ENCODE data around the gene ZBTB39.
"Not testable (repeated sequence)": the region's sequence is repeated elsewhere in the genome, so short reads cannot be mapped to it uniquely, and the experiment has no call there.

Gene ZBTB39

GRCh38 chr12:57031138-57031725 is 24.9 kb upstream of the ZBTB39 start:
- DNase-seq: peak; percentile 77

GRCh38 chr12:57029457-57029856 is 23.1 kb upstream of the ZBTB39 start:
- no peak for DNase-seq

- DNase-seq: no peak
Observed at GRCh38 chr12:57027805-57028153, 21.4 kb upstream of the ZBTB39 start.

- DNase-seq: no peak
Observed at GRCh38 chr12:57027011-57027804, 20.9 kb upstream of the ZBTB39 start.

- peak; percentile 12 for DNase-seq
Observed at GRCh38 chr12:57025196-57025595, 18.9 kb upstream of the ZBTB39 start.

- not testable (repeated sequence) for DNase-seq
Observed at GRCh38 chr12:57022324-57022723, 16.0 kb upstream of the ZBTB39 start.

GRCh38 chr12:57019983-57020719 is 13.8 kb upstream of the ZBTB39 start:
- DNase-seq: no peak

- no peak for DNase-seq
Observed at GRCh38 chr12:57018906-57019305, 12.6 kb upstream of the ZBTB39 start.

GRCh38 chr12:57018353-57018752 is 12.0 kb upstream of the ZBTB39 start:
- DNase-seq: not testable (repeated sequence)

GRCh38 chr12:57016348-57016747 is 10.0 kb upstream of the ZBTB39 start, which contains the start of gene TAC3:
Gene TAC3 (minus strand): TSS chr12:57016529. CDS start chr12:57015797, 732 bp downstream.
- no peak for DNase-seq

- DNase-seq: no peak
Observed at GRCh38 chr12:57012600-57013465, 6.5 kb upstream of the ZBTB39 start.

GRCh38 chr12:57011438-57012424 is 5.4 kb upstream of the ZBTB39 start:
- no peak for DNase-seq

- peak; percentile 42 for DNase-seq
Observed at GRCh38 chr12:57010627-57011247, 4.4 kb upstream of the ZBTB39 start.

GRCh38 chr12:57009949-57010626 is 3.7 kb upstream of the ZBTB39 start:
- no peak for DNase-seq

- DNase-seq: peak; percentile 53
Observed at GRCh38 chr12:57008178-57008577, 1.8 kb upstream of the ZBTB39 start.

- DNase-seq: no peak
Observed at GRCh38 chr12:57006809-57007475, 596 bp upstream of the ZBTB39 start.

GRCh38 chr12:57004651-57005050 is 1.7 kb downstream of the ZBTB39 start:
- DNase-seq: no peak

- no peak for DNase-seq
Observed at GRCh38 chr12:57003395-57003794, 3.0 kb downstream of the ZBTB39 start.

- peak; percentile 8 for DNase-seq
Observed at GRCh38 chr12:57001448-57001906, 4.9 kb downstream of the ZBTB39 start.

- no peak for DNase-seq
Observed at GRCh38 chr12:57000393-57000792, 6.0 kb downstream of the ZBTB39 start.
